ENCODE results near the gene SLC35E2B.

- TF ChIP-seq CTCF (conservative IDR thresholded peaks at IDR 0.05 in 1 of 2, IDR thresholded peaks at IDR 0.05 in 1 of 2; ENCODE audit: low read depth in 1 of 2, low read length in 2 of 2) (no peak), EZH2 (IDR thresholded peaks at IDR 0.05; ENCODE audit: low read length, missing control alignments) (no peak)
Observed at GRCh38 chr1:1684031-1684681, 8.4 kb downstream of the SLC35E2B start.
